ENCODE results near the gene CCDC50. TPM values are rescaled to one million over a fixed set of nuclear protein-coding genes. Genes with fewer than 3 reads are reported as not detected.

The CCDC50 gene
- total RNA-seq, 1 experiment from 2014 or later: 21.0 TPM

GRCh38 chr3:191368755-191369615 is 39.8 kb downstream of the CCDC50 start:
- H3K4me1 Mint-ChIP-seq: peaks cover 40 to 53% of the 10 kb centered on the region in 2 experiments
- Histone ChIP-seq H3K27ac (ENCODE audit: insufficient read length, low read depth, low read length) (peak overlapping the region; percentile 61), H3K23me2 (ENCODE audit: insufficient read length, low read depth, low read length, poor library complexity, severe bottlenecking) (no peaks in the 10 kb centered on the region), H3K4me1 (ENCODE audit: insufficient read depth, low read length) (peaks cover 8% of the 10 kb centered on the region; the same call in 1 of the 2 replicates), H3K23ac (ENCODE audit: insufficient read length, low read depth, low read length) (no peak overlapping the region), H4K5ac (ENCODE audit: insufficient read length, low read depth, low read length) (no peak overlapping the region), H3K79me1 (ENCODE audit: insufficient read depth, low read depth, low read length, poor library complexity, severe bottlenecking) (no peaks in the 10 kb centered on the region), H4K91ac (ENCODE audit: insufficient read length, low read depth, low read length) (no peak overlapping the region), H3K79me2 (ENCODE audit: insufficient read depth, low read length) (no peaks in the 10 kb centered on the region), H3K18ac (ENCODE audit: insufficient read length, low read depth, low read length) (no peak overlapping the region), H2AK5ac (ENCODE audit: insufficient read length, low read length) (no peak overlapping the region), H2BK5ac (ENCODE audit: insufficient read length, low read length) (no peak overlapping the region), H3K56ac (ENCODE audit: insufficient read length, low read depth, low read length) (no peak overlapping the region), H3K4me2 (ENCODE audit: insufficient read depth, insufficient read length, low read length) (no peak overlapping the region), H2BK120ac (ENCODE audit: low read depth, low read length, poor library complexity, severe bottlenecking) (no peak overlapping the region), H2BK20ac (ENCODE audit: low read depth, low read length, poor library complexity, severe bottlenecking) (no peak overlapping the region), H2BK12ac (ENCODE audit: insufficient read length, low read depth, low read length) (no peak overlapping the region), H3K4ac (ENCODE audit: low read depth, low read length) (no peak overlapping the region), H3K14ac (ENCODE audit: insufficient read depth, low read length) (no peak overlapping the region), H3T11ph (ENCODE audit: low read length) (no peak overlapping the region), H2AFZ (ENCODE audit: low read length) (no peak overlapping the region), H3K9me3 (ENCODE audit: control insufficient read depth, low read depth, low read length) (no peaks in the 10 kb centered on the region), H4K20me1 (ENCODE audit: control insufficient read depth, insufficient read depth, insufficient read length) (no peaks in the 10 kb centered on the region), H2BK15ac (ENCODE audit: low read depth, low read length) (no peak overlapping the region), H3K9ac (ENCODE audit: extremely low read depth, insufficient read length, low read length) (no peak overlapping the region), H4K8ac (replicated peaks; ENCODE audit: insufficient read length, low read depth, low read length) (no peak overlapping the region), H3K27me3 (ENCODE audit: insufficient read depth, low read length) (no peaks in the 10 kb centered on the region)
- DNase-seq: no peak
- WGBS (ENCODE audit: extremely low coverage, insufficient read length, low lambda C conversion rate): no CpG with 5 or more reads among the region's 5 CpGs
- H3K9me3 Mint-ChIP-seq: no peaks in the 10 kb centered on the region
- no peak overlapping the region; a peak in 2 of 5 replicates for H3K4me3 Mint-ChIP-seq
- peaks cover 4 to 7% (median 6%) of the 10 kb centered on the region in 3 experiments; a peak in 6 of 7 replicates for H3K36me3 Mint-ChIP-seq (ENCODE audit: insufficient read depth in 1 of 3, low read depth in 3 of 3)
- H3K27ac Mint-ChIP-seq: peak overlapping the region; percentile 91 to 98 (median 95)
- no peaks in the 10 kb centered on the region for H3K27me3 Mint-ChIP-seq (ENCODE audit: low read depth)
- no peak for TF ChIP-seq CTCF (conservative IDR thresholded peaks at IDR 0.05)

Measured in H9 (cell line).